ENCODE measurements around the gene CEP164. TPM values are rescaled to one million over a fixed set of nuclear protein-coding genes. Genes with fewer than 3 reads are reported as not detected.

Gene CEP164
- total and polyA plus RNA-seq, 2 of the 4 experiments (the other 2 are of a cell fraction): 23.3 to 26.9 TPM

- 16% methylated on average over 4 of the region's 17 CpGs; no CpG with 5 or more reads in 1 of the 2 experiments for WGBS, 2 experiments (ENCODE audit: extremely low coverage in 2 of 2, insufficient read length in 1 of 2)
- Histone ChIP-seq H3K27me3 (ENCODE audit: control insufficient read depth, insufficient read depth, low read length) (no peaks in the 10 kb centered on the region), H3K18ac (ENCODE audit: low read depth, low read length) (no peak overlapping the region), H3K23ac (ENCODE audit: low read depth, low read length) (peak overlapping the region; percentile 33; the same call in 1 of the 2 replicates), H2AK9ac (replicated peaks; ENCODE audit: low read depth, low read length, poor library complexity) (peak overlapping the region; percentile 58), H3K9me1 (ENCODE audit: insufficient read depth, low read length) (peaks cover 6% of the 10 kb centered on the region; the same call in 1 of the 2 replicates), H3K14ac (replicated peaks; ENCODE audit: low read depth, low read length) (no peak overlapping the region), H4K20me1 (ENCODE audit: insufficient read depth, low read length) (peaks cover 12% of the 10 kb centered on the region; the same call in 1 of the 2 replicates), H3K4me2 (ENCODE audit: low read depth, low read length) (peak overlapping the region; percentile 44; the same call in 1 of the 2 replicates), H4K91ac (ENCODE audit: insufficient read depth, low read depth, low read length) (peak overlapping the region; percentile 32; the same call in 1 of the 2 replicates), H2AFZ (replicated peaks; ENCODE audit: low read length, poor library complexity) (peak overlapping the region; percentile 11), H3K79me1 (ENCODE audit: low read depth in 1 of 2, low read length in 2 of 2) (peaks cover 12 to 33% of the 10 kb centered on the region in 2 experiments), H3K56ac (ENCODE audit: extremely low read depth, insufficient read depth, low read length) (no peak overlapping the region; the same call in 1 of the 2 replicates), H3K4me1 (ENCODE audit: control insufficient read depth, insufficient read depth, low read length) (peaks cover 13% of the 10 kb centered on the region; the same call in 1 of the 2 replicates), H2BK15ac (ENCODE audit: low read depth, low read length) (no peak overlapping the region), H3K36me3 (ENCODE audit: control insufficient read depth, insufficient read depth, low read length) (peaks cover 6% of the 10 kb centered on the region; the same call in 1 of the 2 replicates), H2BK120ac (ENCODE audit: low read depth, low read length) (no peak overlapping the region; the same call in 1 of the 2 replicates), H4K5ac (ENCODE audit: low read depth, low read length) (no peak overlapping the region), H3K27ac (ENCODE audit: insufficient read depth, low read length) (no peak overlapping the region), H4K8ac (ENCODE audit: low read depth in 2 of 2, low read length in 2 of 2) (peak overlapping the region; percentile 46 to 84; a peak in 2 of 4 replicates), H3K9me3 (ENCODE audit: control insufficient read depth, insufficient read depth, low read length) (no peaks in the 10 kb centered on the region), H3K4ac (ENCODE audit: low read depth, low read length) (peak overlapping the region; percentile 58), H3K9ac (ENCODE audit: low read depth, low read length) (peak overlapping the region; percentile 5; the same call in 1 of the 2 replicates), H3K4me3 (ENCODE audit: insufficient read depth, low read depth, low read length) (no peak overlapping the region), H2BK20ac (ENCODE audit: low read depth, low read length) (no peak overlapping the region), H2BK5ac (ENCODE audit: low read depth, low read length, poor library complexity, severe bottlenecking) (no peak overlapping the region), H2AK5ac (ENCODE audit: low read depth, low read length) (no peak overlapping the region)
- intact Hi-C loops (cut with micrococcal nuclease): no loop called here
- TF ChIP-seq MAZ (IDR thresholded peaks at IDR 0.05; ENCODE audit: borderline replicate concordance, low read depth, low read length) (peak; percentile 41; the same call in 1 of the 2 replicates), CHD1 (IDR thresholded peaks at IDR 0.05; ENCODE audit: low read depth, low read length) (no peak)
- BruUV-seq (replicated peaks): no TSS peak
- ATAC-seq (ENCODE audit: low read depth) (peak; percentile 88), DNase-seq (peak; percentile 54)
- CTCF ChIA-PET: no interaction called here
- dilution Hi-C loops (cut with HindIII; ENCODE audit: low sequenced_read_pairs, unreplicated experiment): no loop called here
- POLR2A ChIA-PET (ENCODE audit: unreplicated experiment): no interaction called here
- in situ Hi-C loops (cut with MboI; ENCODE audit: low sequenced_read_pairs): no loop called here
Observed at GRCh38 chr11:117300283-117300663, 27.4 kb upstream of the CEP164 start.

All from IMR-90 (cell line).